GM12891 (cell line): ENCODE measurements around the gene TOB1.

Experiments used
- POLR2A ChIP-seq: IDR thresholded peaks from 2 replicates; pipeline ENCODE4 v1.6.1; 2011; ENCODE audit warnings: low read depth, low read length, control low read depth
- POLR2AphosphoS5 ChIP-seq: IDR thresholded peaks from 2 replicates; pipeline ENCODE4 v1.6.1; 2011; ENCODE audit warnings: low read depth, low read length, control low read depth
- TAF1 ChIP-seq: IDR thresholded peaks from 2 replicates; pipeline ENCODE4 v1.6.1; 2011; ENCODE audit warnings: low read depth, low read length, control low read depth

GRCh38 chr17:50839591-50840310, 26.4 kb downstream of the TOB1 start:
- TF ChIP-seq POLR2AphosphoS5 = no peak
- no peak for TF ChIP-seq POLR2A
- no peak for TF ChIP-seq TAF1
